ENCODE results near the gene JAK2. TPM values are rescaled to one million over a fixed set of nuclear protein-coding genes. Genes with fewer than 3 reads are reported as not detected.
A peak's percentile ranks its signal among the peaks of the same experiment; 100 is the strongest.

The JAK2 gene
- total RNA-seq, 1 experiment from 2014 or later = 3.3 TPM

- TF ChIP-seq SMAD4 (CRISPR knock-in tag; IDR thresholded peaks at IDR 0.05) = 0 out of 2 replicates have a peak, but pooled peaks have one; percentile 37
- 0 out of 2 replicates have a peak, but pooled peaks have one; percentile 55 for TF ChIP-seq FOXP4 (CRISPR knock-in tag; IDR thresholded peaks at IDR 0.05)
- TF ChIP-seq ZNF219 (CRISPR knock-in tag; IDR thresholded peaks at IDR 0.05; ENCODE audit: borderline replicate concordance) = no peak
- no peak for TF ChIP-seq NR1H2 (CRISPR knock-in tag; IDR thresholded peaks at IDR 0.05)
- no peak for TF ChIP-seq NR2C2 (CRISPR knock-in tag; IDR thresholded peaks at IDR 0.05)
- peak; percentile 42; the same call in 1 of the 2 replicates for TF ChIP-seq CREM (CRISPR knock-in tag; IDR thresholded peaks at IDR 0.05)
- TF ChIP-seq USF1 (CRISPR knock-in tag; IDR thresholded peaks at IDR 0.05) = peak; percentile 52; the same call in 1 of the 2 replicates
- TF ChIP-seq FOXK1 (CRISPR knock-in tag; IDR thresholded peaks at IDR 0.05) = 0 out of 2 replicates have a peak, but pooled peaks have one; percentile 9
- TF ChIP-seq ZNF317 (CRISPR knock-in tag; IDR thresholded peaks at IDR 0.05; ENCODE audit: borderline replicate concordance, low read depth) = no peak
- 0 out of 2 replicates have a peak, but pooled peaks have one; percentile 90 for TF ChIP-seq ETV6 (CRISPR knock-in tag; IDR thresholded peaks at IDR 0.05)
- TF ChIP-seq CBFB (CRISPR knock-in tag; IDR thresholded peaks at IDR 0.05; ENCODE audit: low read depth) = 0 out of 2 replicates have a peak, but pooled peaks have one; percentile 53
- no peak for TF ChIP-seq FOXP1 (CRISPR knock-in tag; IDR thresholded peaks at IDR 0.05; ENCODE audit: borderline replicate concordance)
- peak; percentile 60; the same call in 1 of the 2 replicates for TF ChIP-seq MYBL2 (CRISPR knock-in tag; IDR thresholded peaks at IDR 0.05)
- no peak for TF ChIP-seq ATF1 (CRISPR knock-in tag; IDR thresholded peaks at IDR 0.05)
- TF ChIP-seq NFYB (CRISPR knock-in tag; conservative IDR thresholded peaks at IDR 0.05; ENCODE audit: low read depth) = 0 out of 2 replicates have a peak, but pooled peaks have one; percentile 28
- peak; percentile 88; the same call in 1 of the 2 replicates for TF ChIP-seq RELA (CRISPR knock-in tag; IDR thresholded peaks at IDR 0.05; ENCODE audit: borderline replicate concordance)
- TF ChIP-seq TEAD4 (CRISPR knock-in tag; IDR thresholded peaks at IDR 0.05) = no peak; the same call in 1 of the 2 replicates
- no peak for TF ChIP-seq ATF6 (CRISPR knock-in tag; IDR thresholded peaks at IDR 0.05)
Measured at GRCh38 chr9:4984621-4985385, at the start of gene JAK2 (continued).

GRCh38 chr9:4936277-4936676 is 48.8 kb upstream of the JAK2 start:
- ChIA-PET CTCF (no interaction called here), POLR2A (no interaction called here)
- DNase-seq (ENCODE audit: low spot score) = no peak
- H3K27ac Mint-ChIP-seq = no peak overlapping the region
- TF ChIP-seq SP1 (CRISPR knock-in tag; conservative IDR thresholded peaks at IDR 0.05) = no peak
- TF ChIP-seq MXD4 (CRISPR knock-in tag; IDR thresholded peaks at IDR 0.05; ENCODE audit: borderline replicate concordance) = no peak
- no peaks in the 10 kb centered on the region for H3K36me3 Mint-ChIP-seq
- no peaks in the 10 kb centered on the region for H3K4me1 Mint-ChIP-seq
- no peak overlapping the region for H3K4me3 Mint-ChIP-seq
- H3K9me3 Mint-ChIP-seq = no peaks in the 10 kb centered on the region
- H3K27me3 Mint-ChIP-seq (ENCODE audit: low read depth) = no peaks in the 10 kb centered on the region
- no peak for ATAC-seq
